GM21526 (cell line): ENCODE measurements around the gene HEATR9.

ENCODE experiments used
- ATAC-seq: cut with Tn5 transposase; IDR thresholded peaks from one replicate; pipeline ENCODE4 v1.9.1; 2021; ENCODE audit warnings: moderate library complexity; ENCODE audit not compliant: unreplicated experiment, low FRiP score

HEATR9 gene

GRCh38 chr17:35812456-35812855 lies 56.2 kb downstream of the HEATR9 start:
- no peak for ATAC-seq

- no peak for ATAC-seq
These were observed 56.9 kb downstream of the HEATR9 start for GRCh38 chr17:35811759-35812158.

DNA sequence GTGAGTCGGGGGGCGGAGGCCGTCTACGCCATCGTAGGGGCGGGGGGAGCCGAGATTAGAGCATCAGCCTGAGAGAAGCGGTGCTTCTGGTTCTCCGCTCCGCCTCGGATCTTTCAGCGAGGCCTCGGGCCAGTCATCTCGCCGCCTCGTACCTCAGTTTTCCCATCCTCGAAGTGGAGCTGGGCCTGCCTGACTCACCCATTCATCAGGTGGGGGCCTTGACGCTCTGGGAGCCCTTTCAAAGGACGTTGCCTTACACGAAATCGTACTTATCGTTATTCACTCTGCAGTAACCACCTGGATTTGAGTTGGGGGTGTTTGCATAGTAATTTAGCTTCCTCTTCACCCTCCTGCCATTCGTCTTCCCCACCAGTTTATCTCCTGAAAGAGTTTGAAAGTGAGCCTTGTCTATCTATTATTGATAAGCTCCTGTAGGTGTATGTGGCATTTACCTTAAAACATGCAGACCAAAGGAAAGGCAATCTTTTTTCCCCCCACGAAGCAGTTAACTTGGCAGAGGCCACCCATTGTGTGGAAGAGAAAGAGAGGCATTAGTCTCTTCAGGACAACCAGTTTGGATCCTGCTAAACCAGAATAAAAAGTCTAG lies 58.7 kb downstream of the HEATR9 start:
- ATAC-seq, result peak; percentile 5

DNA sequence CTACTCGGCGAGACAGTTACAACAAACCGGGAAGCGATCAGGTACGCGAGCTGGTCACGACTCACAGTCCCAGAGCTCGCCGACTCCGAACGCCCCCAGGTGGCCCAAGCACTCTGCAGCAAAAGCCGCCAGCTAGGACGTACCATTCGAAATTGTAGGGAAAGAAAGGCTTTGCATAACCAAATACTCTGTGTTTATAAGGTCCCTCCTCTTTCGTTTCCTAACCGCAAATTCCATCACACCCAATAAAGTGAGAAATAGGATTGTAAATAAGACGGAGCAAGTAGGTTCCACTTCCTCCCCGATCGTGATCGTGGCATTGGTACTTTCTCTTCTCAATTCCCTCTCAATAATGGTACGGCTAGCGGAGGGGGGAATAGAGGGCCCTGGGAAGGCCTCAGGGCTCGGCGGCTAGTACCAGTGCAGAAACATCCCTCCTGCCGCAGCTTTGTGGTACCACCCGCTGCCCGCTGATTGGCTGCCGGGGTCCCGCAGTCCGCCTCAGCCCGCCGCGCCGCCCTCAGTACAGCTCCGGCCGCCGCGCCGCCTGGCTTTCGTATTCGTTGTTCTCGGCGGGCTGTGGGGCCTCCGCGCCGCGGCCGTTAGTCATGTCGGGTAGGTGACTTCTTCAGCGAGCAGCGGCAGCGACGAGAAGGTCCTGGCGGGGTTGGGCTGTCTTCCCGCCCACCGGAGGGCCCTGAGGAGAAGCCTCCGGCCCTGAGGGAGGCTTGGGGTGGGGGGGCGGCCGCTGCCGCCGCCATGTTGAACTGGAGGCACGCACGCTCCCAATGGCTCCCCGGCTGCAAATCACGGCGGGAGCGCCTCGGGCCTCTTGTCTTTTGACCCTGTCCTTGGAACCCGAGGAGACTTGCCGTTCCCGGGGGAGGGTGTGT lies 59.5 kb downstream of the HEATR9 start, which contains the start of gene TAF15:
TAF15 (plus strand) TSS at position 523 of the 893 bp plus-strand sequence; CDS start at position 609, 86 bp downstream.
- peak; percentile 86 for ATAC-seq

GRCh38 chr17:35808240-35808961 lies 60.3 kb downstream of the HEATR9 start:
- ATAC-seq, result no peak

- ATAC-seq, result no peak
These were observed 61.1 kb downstream of the HEATR9 start for GRCh38 chr17:35807371-35808144.
